GM12874 (cell line): ENCODE results near the gene CBX5.

Experiments used
- TF ChIP-seq, protein P1 (sequence below): IDR thresholded peaks from 2 replicates; pipeline ENCODE4 v1.5.1; 2011; ENCODE audit warnings: low read depth, mild to moderate bottlenecking, control low read depth, low read length, moderate library complexity; ENCODE audit not compliant: insufficient read depth

CBX5 gene

DNA sequence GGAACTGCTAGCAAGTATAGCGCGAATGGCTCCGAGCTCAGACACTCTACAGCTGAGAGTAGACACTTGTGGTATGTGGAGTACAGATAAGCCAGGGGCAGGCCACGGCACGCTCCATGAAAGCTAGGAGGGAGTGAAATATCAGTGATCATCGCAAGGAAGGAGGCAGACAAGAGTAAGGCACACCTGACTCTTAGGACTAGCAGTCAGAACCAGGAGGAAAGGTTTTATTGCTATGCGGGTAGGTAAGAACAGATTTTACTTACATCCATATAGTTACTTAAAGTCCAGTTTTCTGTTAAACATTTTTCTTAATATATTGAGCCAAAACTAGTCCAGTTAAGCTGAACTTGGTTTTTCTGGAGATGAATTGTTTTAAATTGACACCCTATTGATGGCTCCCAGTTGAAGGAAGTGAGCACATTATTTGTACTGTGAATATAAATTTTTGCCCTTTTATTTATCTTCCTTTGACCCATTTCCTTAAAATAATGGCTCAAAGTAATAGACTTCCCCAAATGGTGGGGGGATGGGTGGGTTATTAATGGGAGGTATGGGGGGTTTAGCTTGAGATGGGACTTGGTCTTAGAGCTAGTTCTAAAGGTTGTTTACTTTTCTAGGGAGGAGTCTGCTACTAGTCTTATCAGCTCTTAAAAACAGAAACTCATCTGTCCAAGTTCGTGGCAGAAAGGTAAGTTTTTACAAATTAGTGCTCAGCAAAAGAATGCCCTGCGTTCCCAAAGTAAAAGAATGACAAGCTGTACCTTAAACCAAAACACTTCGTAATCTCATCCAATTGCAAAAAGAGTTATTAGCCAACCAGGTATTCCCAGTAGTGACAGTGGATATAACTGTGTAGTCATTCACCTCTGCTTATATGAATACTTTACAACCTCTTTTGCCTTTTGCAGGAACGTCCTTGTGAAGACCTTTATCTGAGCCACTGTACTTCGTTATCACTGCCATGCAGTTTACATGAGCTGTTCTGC, 6.4 kb upstream of the CBX5 start:
- TF ChIP-seq, protein P1, sequence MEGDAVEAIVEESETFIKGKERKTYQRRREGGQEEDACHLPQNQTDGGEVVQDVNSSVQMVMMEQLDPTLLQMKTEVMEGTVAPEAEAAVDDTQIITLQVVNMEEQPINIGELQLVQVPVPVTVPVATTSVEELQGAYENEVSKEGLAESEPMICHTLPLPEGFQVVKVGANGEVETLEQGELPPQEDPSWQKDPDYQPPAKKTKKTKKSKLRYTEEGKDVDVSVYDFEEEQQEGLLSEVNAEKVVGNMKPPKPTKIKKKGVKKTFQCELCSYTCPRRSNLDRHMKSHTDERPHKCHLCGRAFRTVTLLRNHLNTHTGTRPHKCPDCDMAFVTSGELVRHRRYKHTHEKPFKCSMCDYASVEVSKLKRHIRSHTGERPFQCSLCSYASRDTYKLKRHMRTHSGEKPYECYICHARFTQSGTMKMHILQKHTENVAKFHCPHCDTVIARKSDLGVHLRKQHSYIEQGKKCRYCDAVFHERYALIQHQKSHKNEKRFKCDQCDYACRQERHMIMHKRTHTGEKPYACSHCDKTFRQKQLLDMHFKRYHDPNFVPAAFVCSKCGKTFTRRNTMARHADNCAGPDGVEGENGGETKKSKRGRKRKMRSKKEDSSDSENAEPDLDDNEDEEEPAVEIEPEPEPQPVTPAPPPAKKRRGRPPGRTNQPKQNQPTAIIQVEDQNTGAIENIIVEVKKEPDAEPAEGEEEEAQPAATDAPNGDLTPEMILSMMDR = no peak

DNA sequence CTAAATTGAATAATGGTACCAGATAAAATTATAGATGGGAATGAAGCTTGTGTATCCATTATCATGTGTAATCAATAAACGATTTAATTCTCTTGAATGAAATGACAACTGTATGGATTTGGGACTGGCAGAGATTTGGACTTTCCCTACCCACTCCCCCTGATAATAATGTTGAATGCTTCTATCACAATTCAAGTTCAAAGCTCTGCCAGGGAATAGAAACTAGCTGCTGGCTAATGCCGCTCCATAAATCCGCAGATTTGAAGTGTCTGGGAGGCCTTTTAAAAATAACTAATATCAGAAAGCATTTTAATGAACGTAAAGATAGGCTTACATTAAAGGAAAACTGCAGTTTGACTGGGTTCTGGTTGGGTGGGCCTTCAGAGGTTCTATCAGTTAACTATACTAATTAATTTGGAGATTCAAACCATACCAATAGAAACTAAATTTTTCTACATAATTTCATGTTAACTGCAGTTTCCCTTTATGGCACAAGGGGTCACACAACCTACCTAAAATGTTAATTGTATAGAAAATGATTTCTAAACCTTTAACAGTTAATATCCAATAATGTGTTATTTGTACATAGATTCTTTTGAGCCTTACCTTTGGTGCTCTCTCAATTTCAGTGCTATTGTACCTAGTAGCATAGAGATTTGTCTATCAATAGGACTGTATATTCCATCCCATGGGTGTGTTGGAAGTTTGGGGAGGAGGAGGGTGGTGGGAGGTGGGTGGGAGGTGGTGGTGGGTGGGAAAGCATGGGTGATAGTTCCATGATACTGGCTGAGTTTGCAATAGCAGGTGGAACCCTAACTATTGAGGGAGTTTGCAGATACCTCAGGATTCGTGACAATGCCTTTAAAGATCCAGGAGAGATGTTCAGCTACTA, 5.5 kb upstream of the CBX5 start:
- TF ChIP-seq, protein P1 = no peak

DNA sequence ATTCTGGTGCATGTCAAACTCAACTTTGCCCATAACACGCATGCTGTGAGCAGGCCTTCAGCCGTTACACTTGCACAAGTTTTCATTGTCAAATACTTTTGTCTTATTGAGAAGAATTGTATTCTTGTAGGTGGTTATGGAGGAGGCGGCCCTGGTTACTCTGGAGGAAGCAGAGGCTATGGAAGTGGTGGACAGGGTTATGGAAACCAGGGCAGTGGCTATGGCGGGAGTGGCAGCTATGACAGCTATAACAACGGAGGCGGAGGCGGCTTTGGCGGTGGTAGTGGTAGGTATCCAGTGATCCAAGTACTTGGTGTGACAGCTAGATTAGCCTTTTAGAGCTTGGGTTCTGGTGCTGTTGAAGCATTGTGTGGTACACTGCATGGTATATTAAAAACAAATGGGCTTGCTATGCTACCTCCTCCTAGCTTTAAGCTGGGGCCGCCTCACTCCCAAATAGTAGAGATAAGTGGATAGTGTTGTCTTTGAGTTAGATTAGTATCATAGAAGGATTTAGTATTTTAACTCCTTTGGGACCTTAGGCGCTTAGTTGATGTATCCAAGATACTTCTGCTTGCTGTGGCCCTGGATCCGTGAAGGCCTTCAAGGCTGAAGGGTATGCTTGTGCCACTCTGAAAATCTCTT, 3.1 kb upstream of the CBX5 start:
- TF ChIP-seq, protein P1 = no peak

DNA sequence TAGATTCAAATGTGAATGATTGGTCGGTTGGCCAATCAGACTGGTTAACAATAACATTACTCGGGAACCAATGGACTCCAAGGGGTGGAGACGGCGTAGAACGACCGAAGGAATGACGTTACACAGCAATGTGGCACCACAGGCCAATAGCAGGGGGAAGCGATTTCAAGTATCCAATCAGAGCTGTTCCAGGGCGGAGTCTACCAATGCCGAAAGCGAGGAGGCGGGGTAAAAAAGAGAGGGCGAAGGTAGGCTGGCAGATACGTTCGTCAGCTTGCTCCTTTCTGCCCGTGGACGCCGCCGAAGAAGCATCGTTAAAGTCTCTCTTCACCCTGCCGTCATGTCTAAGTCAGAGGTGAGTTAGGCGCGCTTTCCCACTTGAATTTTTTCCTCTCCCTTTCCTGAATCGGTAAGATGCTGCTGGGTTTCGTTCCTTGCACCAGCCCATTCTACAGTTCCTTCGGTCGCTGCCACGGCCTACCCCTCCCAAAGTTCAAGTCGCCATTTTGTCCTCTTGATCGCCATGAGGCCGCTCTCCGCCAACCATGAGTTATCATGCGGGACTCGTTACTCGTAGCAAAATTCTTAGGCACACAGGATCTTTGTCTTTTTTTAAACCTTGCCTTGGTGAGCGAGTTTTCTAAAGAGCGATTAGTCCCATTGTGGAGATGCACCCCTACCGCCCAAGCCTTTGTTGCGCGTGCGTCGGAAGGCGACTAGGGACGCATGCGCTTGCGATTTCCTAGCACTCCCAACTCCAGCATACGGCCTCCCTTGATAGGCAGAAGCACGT, 742 bp upstream of the CBX5 start, which contains the start of gene HNRNPA1:
Gene HNRNPA1 (plus strand): TSS at position 259 of the 793 bp plus-strand sequence. CDS start 82 bp downstream, at position 341.
- TF ChIP-seq, protein P1 = no peak

DNA sequence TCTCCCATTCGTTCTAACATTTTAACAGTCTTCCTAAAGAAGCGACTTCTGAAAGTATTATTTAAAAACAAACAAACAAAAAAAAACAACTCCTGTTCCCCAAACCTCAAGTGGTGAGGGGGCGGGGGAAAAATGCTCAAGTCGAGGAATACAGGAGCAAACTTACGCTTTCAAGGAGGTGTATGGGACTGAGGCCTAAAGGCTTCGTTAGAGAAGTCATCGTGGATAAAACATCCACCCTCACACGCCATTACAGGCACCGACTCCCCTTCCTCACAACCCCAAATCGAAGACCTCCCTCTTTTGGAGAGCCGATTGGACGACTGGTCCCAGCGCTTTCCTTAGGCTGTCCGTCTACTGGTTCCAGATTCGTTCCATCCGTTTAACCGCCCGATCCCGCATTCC, 693 bp downstream of the CBX5 start:
- TF ChIP-seq, protein P1 = no peak

DNA sequence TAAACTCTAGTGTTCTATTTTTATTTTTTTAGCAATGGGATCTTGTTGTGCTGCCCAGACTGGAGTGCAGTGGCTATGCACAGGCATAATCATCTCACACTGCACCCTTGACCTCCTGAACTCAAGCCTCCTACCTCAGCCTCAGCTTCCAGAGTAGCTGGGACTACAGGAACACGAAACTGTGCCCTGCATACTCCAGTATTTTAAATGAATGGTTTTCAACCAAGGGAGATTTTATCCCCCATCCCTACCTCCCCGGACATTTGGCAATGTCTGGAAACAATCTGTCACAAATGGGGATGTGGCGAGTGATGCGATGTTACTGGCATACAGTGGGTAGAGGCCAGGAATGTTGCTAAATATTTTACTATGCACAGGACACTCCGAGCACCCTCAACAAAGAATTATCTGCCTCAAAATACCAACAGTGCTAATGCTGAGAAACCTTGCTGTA, 2.1 kb downstream of the CBX5 start:
- TF ChIP-seq, protein P1 = no peak
